ENCODE data around the gene REEP1.

REEP1 gene

GRCh38 chr2:86218124-86218523 is 119.3 kb downstream of the REEP1 start:
- Histone ChIP-seq H3K27me3 (ENCODE audit: insufficient read depth, low read length, poor library complexity) (no peaks in the 10 kb centered on the region), H3K9ac (ENCODE audit: low read length) (no peak overlapping the region), H3K79me1 (ENCODE audit: low read length) (no peaks in the 10 kb centered on the region), H3K4me1 (ENCODE audit: control insufficient read depth, low read depth, low read length) (peaks cover 4% of the 10 kb centered on the region), H3K56ac (ENCODE audit: low read length) (no peak overlapping the region), H3K4me3 (ENCODE audit: low read length) (no peak overlapping the region), H3K4ac (ENCODE audit: low read depth, low read length) (no peak overlapping the region), H3K79me2 (ENCODE audit: control insufficient read depth, insufficient read depth, low read length) (no peaks in the 10 kb centered on the region), H3K18ac (ENCODE audit: low read length) (no peak overlapping the region), H3K23ac (ENCODE audit: low read length) (no peak overlapping the region), H4K5ac (ENCODE audit: low read length) (no peak overlapping the region), H3K36me3 (ENCODE audit: control insufficient read depth, insufficient read depth, low read length) (no peaks in the 10 kb centered on the region), H4K8ac (ENCODE audit: low read depth, low read length) (no peak overlapping the region), H3K27ac (ENCODE audit: low read depth, low read length) (no peak overlapping the region), H2BK120ac (ENCODE audit: low read depth, low read length) (no peak overlapping the region), H2BK5ac (ENCODE audit: low read length) (no peak overlapping the region), H3K4me2 (ENCODE audit: low read length) (no peak overlapping the region), H2BK15ac (replicated peaks; ENCODE audit: low read depth) (no peak overlapping the region), H2AK5ac (ENCODE audit: low read length) (no peak overlapping the region)
- no CpG with 5 or more reads among the region's 4 CpGs for WGBS (ENCODE audit: extremely low coverage, insufficient coverage, low lambda C conversion rate)
- DNase-seq = no peak

GRCh38 chr2:86216575-86217555 is 120.6 kb downstream of the REEP1 start:
- Histone ChIP-seq H4K8ac (ENCODE audit: low read depth, low read length) (no peak overlapping the region), H4K5ac (ENCODE audit: low read length) (no peak overlapping the region), H3K79me1 (ENCODE audit: low read length) (no peaks in the 10 kb centered on the region), H2BK15ac (replicated peaks; ENCODE audit: low read depth) (no peak overlapping the region), H3K4ac (ENCODE audit: low read depth, low read length) (no peak overlapping the region), H3K18ac (ENCODE audit: low read length) (no peak overlapping the region), H3K4me1 (ENCODE audit: control insufficient read depth, low read depth, low read length) (no peaks in the 10 kb centered on the region), H3K27ac (ENCODE audit: low read depth, low read length) (no peak overlapping the region), H3K4me2 (ENCODE audit: low read length) (no peak overlapping the region), H3K23ac (ENCODE audit: low read length) (no peak overlapping the region), H3K27me3 (ENCODE audit: insufficient read depth, low read length, poor library complexity) (no peaks in the 10 kb centered on the region), H2AK5ac (ENCODE audit: low read length) (no peak overlapping the region), H3K56ac (ENCODE audit: low read length) (no peak overlapping the region), H3K36me3 (ENCODE audit: control insufficient read depth, insufficient read depth, low read length) (peaks cover 2% of the 10 kb centered on the region), H3K4me3 (ENCODE audit: low read length) (no peak overlapping the region), H2BK5ac (ENCODE audit: low read length) (no peak overlapping the region), H3K79me2 (ENCODE audit: control insufficient read depth, insufficient read depth, low read length) (no peaks in the 10 kb centered on the region), H3K9ac (ENCODE audit: low read length) (no peak overlapping the region), H2BK120ac (ENCODE audit: low read depth, low read length) (no peak overlapping the region)
- WGBS (ENCODE audit: extremely low coverage, insufficient coverage, low lambda C conversion rate) = no CpG with 5 or more reads among the region's 13 CpGs
- DNase-seq = no peak

GRCh38 chr2:86214503-86214832 is 123.0 kb downstream of the REEP1 start:
- Histone ChIP-seq H3K18ac (ENCODE audit: low read length) (no peak overlapping the region), H3K9ac (ENCODE audit: low read length) (no peak overlapping the region), H4K8ac (ENCODE audit: low read depth, low read length) (no peak overlapping the region), H3K4ac (ENCODE audit: low read depth, low read length) (no peak overlapping the region), H4K5ac (ENCODE audit: low read length) (no peak overlapping the region), H3K79me2 (ENCODE audit: control insufficient read depth, insufficient read depth, low read length) (no peaks in the 10 kb centered on the region), H2AK5ac (ENCODE audit: low read length) (no peak overlapping the region), H3K27ac (ENCODE audit: low read depth, low read length) (no peak overlapping the region), H2BK15ac (replicated peaks; ENCODE audit: low read depth) (no peak overlapping the region), H3K4me1 (ENCODE audit: control insufficient read depth, low read depth, low read length) (no peaks in the 10 kb centered on the region), H3K79me1 (ENCODE audit: low read length) (no peaks in the 10 kb centered on the region), H2BK5ac (ENCODE audit: low read length) (no peak overlapping the region), H3K23ac (ENCODE audit: low read length) (no peak overlapping the region), H3K27me3 (ENCODE audit: insufficient read depth, low read length, poor library complexity) (no peaks in the 10 kb centered on the region), H3K4me3 (ENCODE audit: low read length) (no peak overlapping the region), H2BK120ac (ENCODE audit: low read depth, low read length) (no peak overlapping the region), H3K36me3 (ENCODE audit: control insufficient read depth, insufficient read depth, low read length) (peaks cover 3% of the 10 kb centered on the region), H3K56ac (ENCODE audit: low read length) (no peak overlapping the region), H3K4me2 (ENCODE audit: low read length) (no peak overlapping the region)
- DNase-seq = no peak
- WGBS (ENCODE audit: extremely low coverage, insufficient coverage, low lambda C conversion rate) = no CpG with 5 or more reads among the region's 2 CpGs

- H3K36me3 ChIP-seq (ENCODE audit: control insufficient read depth, insufficient read depth, low read length) = peaks cover 3% of the 10 kb centered on the region
Measured at GRCh38 chr2:86213699-86214502, 123.5 kb downstream of the REEP1 start.

GRCh38 chr2:86213056-86213455 is 124.4 kb downstream of the REEP1 start:
- no peaks in the 10 kb centered on the region for H3K27me3 ChIP-seq (ENCODE audit: insufficient read depth, low read length, poor library complexity)
- H3K23ac ChIP-seq (ENCODE audit: low read length) = no peak overlapping the region
- no peak overlapping the region for H3K4me3 ChIP-seq (ENCODE audit: low read length)
- no peak overlapping the region for H3K4ac ChIP-seq (ENCODE audit: low read depth, low read length)
- no peak overlapping the region for H3K27ac ChIP-seq (ENCODE audit: low read depth, low read length)
- H4K5ac ChIP-seq (ENCODE audit: low read length) = no peak overlapping the region
- no peak overlapping the region for H3K9ac ChIP-seq (ENCODE audit: low read length)
- peaks cover 3% of the 10 kb centered on the region for H3K36me3 ChIP-seq (ENCODE audit: control insufficient read depth, insufficient read depth, low read length)
- no peak overlapping the region for H2AK5ac ChIP-seq (ENCODE audit: low read length)
- no CpG with 5 or more reads among the region's 1 CpG for WGBS (ENCODE audit: extremely low coverage, insufficient coverage, low lambda C conversion rate)
- H3K4me2 ChIP-seq (ENCODE audit: low read length) = no peak overlapping the region
- H4K8ac ChIP-seq (ENCODE audit: low read depth, low read length) = no peak overlapping the region
- no peaks in the 10 kb centered on the region for H3K79me1 ChIP-seq (ENCODE audit: low read length)
- no peak overlapping the region for H2BK5ac ChIP-seq (ENCODE audit: low read length)
- no peaks in the 10 kb centered on the region for H3K79me2 ChIP-seq (ENCODE audit: control insufficient read depth, insufficient read depth, low read length)
- H2BK15ac ChIP-seq (replicated peaks; ENCODE audit: low read depth) = no peak overlapping the region
- no peak overlapping the region for H2BK120ac ChIP-seq (ENCODE audit: low read depth, low read length)
- no peaks in the 10 kb centered on the region for H3K4me1 ChIP-seq (ENCODE audit: control insufficient read depth, low read depth, low read length)
- no peak overlapping the region for H3K18ac ChIP-seq (ENCODE audit: low read length)
- no peak for DNase-seq
- H3K56ac ChIP-seq (ENCODE audit: low read length) = no peak overlapping the region

More at GRCh38 chr2:86213699-86214502, 123.5 kb downstream of the REEP1 start:
- no peak overlapping the region for H2BK5ac ChIP-seq (ENCODE audit: low read length)
- H3K4me1 ChIP-seq (ENCODE audit: control insufficient read depth, low read depth, low read length) = no peaks in the 10 kb centered on the region
- H2BK15ac ChIP-seq (replicated peaks; ENCODE audit: low read depth) = no peak overlapping the region
- no peaks in the 10 kb centered on the region for H3K79me1 ChIP-seq (ENCODE audit: low read length)
- no peak overlapping the region for H4K5ac ChIP-seq (ENCODE audit: low read length)
- no peak overlapping the region for H3K4me3 ChIP-seq (ENCODE audit: low read length)
- no peak overlapping the region for H4K8ac ChIP-seq (ENCODE audit: low read depth, low read length)
- H3K23ac ChIP-seq (ENCODE audit: low read length) = no peak overlapping the region
- no peak overlapping the region for H3K18ac ChIP-seq (ENCODE audit: low read length)
- H3K9ac ChIP-seq (ENCODE audit: low read length) = no peak overlapping the region
- H3K27ac ChIP-seq (ENCODE audit: low read depth, low read length) = no peak overlapping the region
- H3K4me2 ChIP-seq (ENCODE audit: low read length) = no peak overlapping the region
- H3K4ac ChIP-seq (ENCODE audit: low read depth, low read length) = no peak overlapping the region
- H2AK5ac ChIP-seq (ENCODE audit: low read length) = no peak overlapping the region
- no peaks in the 10 kb centered on the region for H3K79me2 ChIP-seq (ENCODE audit: control insufficient read depth, insufficient read depth, low read length)
- no peak overlapping the region for H3K56ac ChIP-seq (ENCODE audit: low read length)
- no CpG with 5 or more reads among the region's 4 CpGs for WGBS (ENCODE audit: extremely low coverage, insufficient coverage, low lambda C conversion rate)
- no peaks in the 10 kb centered on the region for H3K27me3 ChIP-seq (ENCODE audit: insufficient read depth, low read length, poor library complexity)
- H2BK120ac ChIP-seq (ENCODE audit: low read depth, low read length) = no peak overlapping the region
- no peak for DNase-seq

All from mesendoderm (in vitro differentiated cells).